Left hindlimb (tissue), 1 donor: Measurements from ENCODE around the gene SIRPG.
"Not testable (repeated sequence)": the region's sequence is repeated elsewhere in the genome, so short reads cannot be mapped to it uniquely, and the experiment has no call there.

ENCODE experiments used
- DNase-seq: peaks from one replicate; pipeline ENCODE4 v3.0.0-alpha.2; 2018

SIRPG gene

GRCh38 chr20:1657556-1658334 is at the start of gene SIRPG:
Gene SIRPG, minus strand, starts transcription at chr20:1657779. Its CDS starts 65 bp downstream, at chr20:1657714.
- no peak for DNase-seq

GRCh38 chr20:1706887-1707286 is 49.3 kb upstream of the SIRPG start:
- not testable (repeated sequence) for DNase-seq

GRCh38 chr20:1706079-1706478 is 48.5 kb upstream of the SIRPG start:
- DNase-seq: no peak

- DNase-seq: no peak
Observed at GRCh38 chr20:1702855-1703254, 45.3 kb upstream of the SIRPG start.

GRCh38 chr20:1702328-1702727 is 44.7 kb upstream of the SIRPG start:
- no peak for DNase-seq

GRCh38 chr20:1700990-1701389 is 43.4 kb upstream of the SIRPG start:
- no peak for DNase-seq

GRCh38 chr20:1697592-1697991 is 40.0 kb upstream of the SIRPG start:
- DNase-seq: no peak

- DNase-seq: no peak
Observed at GRCh38 chr20:1696521-1697209, 39.1 kb upstream of the SIRPG start.

GRCh38 chr20:1694672-1695071 is 37.1 kb upstream of the SIRPG start:
- DNase-seq: no peak

GRCh38 chr20:1693427-1693826 is 35.8 kb upstream of the SIRPG start:
- DNase-seq: no peak

- no peak for DNase-seq
Observed at GRCh38 chr20:1689721-1690120, 32.1 kb upstream of the SIRPG start.

- DNase-seq: no peak
Observed at GRCh38 chr20:1688886-1689538, 31.4 kb upstream of the SIRPG start.

- DNase-seq: no peak
Observed at GRCh38 chr20:1687053-1687452, 29.5 kb upstream of the SIRPG start.

GRCh38 chr20:1686151-1686748 is 28.7 kb upstream of the SIRPG start:
- no peak for DNase-seq

GRCh38 chr20:1685304-1686052 is 27.9 kb upstream of the SIRPG start:
- DNase-seq: no peak

- DNase-seq: no peak
Observed at GRCh38 chr20:1684872-1685271, 27.3 kb upstream of the SIRPG start.

GRCh38 chr20:1676650-1677049 is 19.1 kb upstream of the SIRPG start:
- DNase-seq: no peak

- DNase-seq: no peak
Observed at GRCh38 chr20:1674990-1675780, 17.6 kb upstream of the SIRPG start.

- no peak for DNase-seq
Observed at GRCh38 chr20:1674361-1674760, 16.8 kb upstream of the SIRPG start.

GRCh38 chr20:1673424-1673823 is 15.8 kb upstream of the SIRPG start:
- DNase-seq: no peak

- DNase-seq: no peak
Observed at GRCh38 chr20:1672728-1673127, 15.1 kb upstream of the SIRPG start.
